Measurements from ENCODE around the gene PXMP2.

DNA sequence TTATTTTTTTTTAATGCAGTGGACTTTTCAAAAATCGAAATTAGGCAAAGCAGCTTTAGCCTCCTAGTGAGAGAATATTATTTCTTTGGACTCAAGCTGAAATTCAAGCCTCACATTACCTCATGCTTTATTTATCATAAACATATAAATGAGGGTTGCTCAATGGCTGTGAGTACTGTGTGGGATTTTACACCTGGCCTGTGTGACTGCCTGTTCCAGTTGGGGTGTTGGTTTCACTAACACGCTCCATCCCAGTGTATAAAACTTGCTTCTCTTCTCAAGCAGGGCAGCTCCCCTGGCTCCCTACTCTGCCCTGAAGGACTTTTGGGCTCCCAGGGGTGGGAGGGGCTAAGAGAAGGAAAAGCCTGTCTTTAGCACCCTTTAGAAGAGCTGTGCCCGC lies 59.2 kb downstream of the PXMP2 start:
- TF ChIP-seq, protein P1, sequence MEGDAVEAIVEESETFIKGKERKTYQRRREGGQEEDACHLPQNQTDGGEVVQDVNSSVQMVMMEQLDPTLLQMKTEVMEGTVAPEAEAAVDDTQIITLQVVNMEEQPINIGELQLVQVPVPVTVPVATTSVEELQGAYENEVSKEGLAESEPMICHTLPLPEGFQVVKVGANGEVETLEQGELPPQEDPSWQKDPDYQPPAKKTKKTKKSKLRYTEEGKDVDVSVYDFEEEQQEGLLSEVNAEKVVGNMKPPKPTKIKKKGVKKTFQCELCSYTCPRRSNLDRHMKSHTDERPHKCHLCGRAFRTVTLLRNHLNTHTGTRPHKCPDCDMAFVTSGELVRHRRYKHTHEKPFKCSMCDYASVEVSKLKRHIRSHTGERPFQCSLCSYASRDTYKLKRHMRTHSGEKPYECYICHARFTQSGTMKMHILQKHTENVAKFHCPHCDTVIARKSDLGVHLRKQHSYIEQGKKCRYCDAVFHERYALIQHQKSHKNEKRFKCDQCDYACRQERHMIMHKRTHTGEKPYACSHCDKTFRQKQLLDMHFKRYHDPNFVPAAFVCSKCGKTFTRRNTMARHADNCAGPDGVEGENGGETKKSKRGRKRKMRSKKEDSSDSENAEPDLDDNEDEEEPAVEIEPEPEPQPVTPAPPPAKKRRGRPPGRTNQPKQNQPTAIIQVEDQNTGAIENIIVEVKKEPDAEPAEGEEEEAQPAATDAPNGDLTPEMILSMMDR (IDR thresholded peaks at IDR 0.05) = no peak
- TF ChIP-seq POLR2A (IDR thresholded peaks at IDR 0.05) = no peak
